ENCODE results near the gene F2.

F2 gene

DNA sequence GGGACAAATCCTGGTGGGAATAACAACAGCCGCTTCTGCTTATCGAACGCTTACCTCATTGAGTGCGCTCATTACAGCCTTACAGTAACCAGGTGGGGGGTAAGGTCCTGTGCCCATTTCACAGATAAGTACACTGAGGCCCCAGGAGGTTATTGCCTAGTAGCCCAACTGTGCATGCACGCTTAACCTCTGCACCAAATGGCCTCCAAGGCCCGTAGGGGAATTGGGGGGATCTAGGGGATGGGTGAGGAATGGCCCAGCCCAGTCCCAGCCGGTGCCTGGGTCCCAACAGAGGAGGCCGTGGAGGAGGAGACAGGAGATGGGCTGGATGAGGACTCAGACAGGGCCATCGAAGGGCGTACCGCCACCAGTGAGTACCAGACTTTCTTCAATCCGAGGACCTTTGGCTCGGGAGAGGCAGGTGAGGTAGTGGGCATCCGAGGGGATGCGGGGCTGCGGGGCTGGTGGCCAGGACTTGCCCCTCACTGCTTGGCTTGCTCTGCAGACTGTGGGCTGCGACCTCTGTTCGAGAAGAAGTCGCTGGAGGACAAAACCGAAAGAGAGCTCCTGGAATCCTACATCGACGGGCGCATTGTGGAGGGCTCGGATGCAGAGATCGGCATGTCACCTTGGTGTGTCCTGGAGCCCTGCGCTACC lies 7.3 kb downstream of the F2 start:
- no peaks in the 10 kb centered on the region for H3K36me3 ChIP-seq (ENCODE audit: control insufficient read depth, insufficient read depth, low read length)
- no peak overlapping the region for H3K4me3 ChIP-seq (ENCODE audit: insufficient read depth, low read depth, low read length)
- no peaks in the 10 kb centered on the region for H3K27me3 ChIP-seq (ENCODE audit: control insufficient read depth, insufficient read depth, low read length, poor library complexity, severe bottlenecking)
- WGBS, 2 experiments = 95% methylated on average over 26 of the region's 26 CpGs
- H3K27ac ChIP-seq (ENCODE audit: insufficient read depth, low read depth, low read length, poor library complexity, severe bottlenecking) = no peak overlapping the region
- no peaks in the 10 kb centered on the region for H3K4me1 ChIP-seq (ENCODE audit: control insufficient read depth, insufficient read depth, low read length)
- no peaks in the 10 kb centered on the region for H3K9me3 ChIP-seq (ENCODE audit: control insufficient read depth, low read length)

DNA sequence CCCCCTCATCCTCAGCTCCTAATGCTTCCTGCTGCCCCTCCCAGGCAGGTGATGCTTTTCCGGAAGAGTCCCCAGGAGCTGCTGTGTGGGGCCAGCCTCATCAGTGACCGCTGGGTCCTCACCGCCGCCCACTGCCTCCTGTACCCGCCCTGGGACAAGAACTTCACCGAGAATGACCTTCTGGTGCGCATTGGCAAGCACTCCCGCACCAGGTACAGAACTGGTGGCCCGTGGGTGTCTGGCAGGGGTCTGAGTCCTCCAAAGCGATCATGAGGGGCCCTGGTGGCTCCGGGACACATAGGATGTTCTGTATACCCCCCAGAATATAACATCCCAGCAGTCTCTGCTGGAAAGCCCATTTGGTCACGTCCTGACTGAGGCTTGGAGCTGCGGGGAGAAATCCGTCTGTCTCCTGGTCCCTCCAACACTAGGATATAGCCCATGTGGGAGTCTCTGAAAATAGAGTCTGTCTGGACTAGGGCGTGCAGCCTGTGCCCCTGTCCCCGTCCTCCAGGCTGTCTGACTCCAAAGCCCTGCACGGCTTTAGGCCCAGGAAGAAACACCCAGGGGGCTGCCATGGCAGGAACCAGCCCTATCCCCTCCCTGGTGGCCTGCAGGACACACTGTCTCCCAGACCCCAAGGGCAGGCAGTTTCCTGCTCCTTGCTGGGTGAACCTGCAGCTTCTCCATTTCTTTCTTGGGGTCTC lies 9.1 kb downstream of the F2 start:
- H3K27ac ChIP-seq (ENCODE audit: insufficient read depth, low read depth, low read length, poor library complexity, severe bottlenecking) = no peak overlapping the region
- H3K4me3 ChIP-seq (ENCODE audit: insufficient read depth, low read depth, low read length) = no peak overlapping the region
- H3K4me1 ChIP-seq (ENCODE audit: control insufficient read depth, insufficient read depth, low read length) = no peaks in the 10 kb centered on the region
- 93 to 95% methylated on average over 17 of the region's 17 CpGs for WGBS, 2 experiments
- H3K36me3 ChIP-seq (ENCODE audit: control insufficient read depth, insufficient read depth, low read length) = no peaks in the 10 kb centered on the region
- H3K27me3 ChIP-seq (ENCODE audit: control insufficient read depth, insufficient read depth, low read length, poor library complexity, severe bottlenecking) = no peaks in the 10 kb centered on the region
- no peaks in the 10 kb centered on the region for H3K9me3 ChIP-seq (ENCODE audit: control insufficient read depth, low read length)

DNA sequence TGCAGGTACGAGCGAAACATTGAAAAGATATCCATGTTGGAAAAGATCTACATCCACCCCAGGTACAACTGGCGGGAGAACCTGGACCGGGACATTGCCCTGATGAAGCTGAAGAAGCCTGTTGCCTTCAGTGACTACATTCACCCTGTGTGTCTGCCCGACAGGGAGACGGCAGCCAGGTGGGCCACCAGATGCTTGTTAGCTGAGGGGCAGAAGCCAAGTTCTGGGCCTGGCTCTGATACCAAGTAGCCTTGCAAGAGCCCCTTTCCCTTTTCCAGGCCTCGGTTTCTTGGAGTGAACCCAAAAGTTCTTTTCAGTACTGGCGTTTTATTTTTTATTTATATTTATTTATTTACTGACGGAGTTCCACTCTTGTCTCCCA lies 9.6 kb downstream of the F2 start:
- no peaks in the 10 kb centered on the region for H3K36me3 ChIP-seq (ENCODE audit: control insufficient read depth, insufficient read depth, low read length)
- WGBS, 2 experiments = 91 to 95% methylated on average over 8 to 9 of the region's 9 CpGs
- H3K9me3 ChIP-seq (ENCODE audit: control insufficient read depth, low read length) = no peaks in the 10 kb centered on the region

DNA sequence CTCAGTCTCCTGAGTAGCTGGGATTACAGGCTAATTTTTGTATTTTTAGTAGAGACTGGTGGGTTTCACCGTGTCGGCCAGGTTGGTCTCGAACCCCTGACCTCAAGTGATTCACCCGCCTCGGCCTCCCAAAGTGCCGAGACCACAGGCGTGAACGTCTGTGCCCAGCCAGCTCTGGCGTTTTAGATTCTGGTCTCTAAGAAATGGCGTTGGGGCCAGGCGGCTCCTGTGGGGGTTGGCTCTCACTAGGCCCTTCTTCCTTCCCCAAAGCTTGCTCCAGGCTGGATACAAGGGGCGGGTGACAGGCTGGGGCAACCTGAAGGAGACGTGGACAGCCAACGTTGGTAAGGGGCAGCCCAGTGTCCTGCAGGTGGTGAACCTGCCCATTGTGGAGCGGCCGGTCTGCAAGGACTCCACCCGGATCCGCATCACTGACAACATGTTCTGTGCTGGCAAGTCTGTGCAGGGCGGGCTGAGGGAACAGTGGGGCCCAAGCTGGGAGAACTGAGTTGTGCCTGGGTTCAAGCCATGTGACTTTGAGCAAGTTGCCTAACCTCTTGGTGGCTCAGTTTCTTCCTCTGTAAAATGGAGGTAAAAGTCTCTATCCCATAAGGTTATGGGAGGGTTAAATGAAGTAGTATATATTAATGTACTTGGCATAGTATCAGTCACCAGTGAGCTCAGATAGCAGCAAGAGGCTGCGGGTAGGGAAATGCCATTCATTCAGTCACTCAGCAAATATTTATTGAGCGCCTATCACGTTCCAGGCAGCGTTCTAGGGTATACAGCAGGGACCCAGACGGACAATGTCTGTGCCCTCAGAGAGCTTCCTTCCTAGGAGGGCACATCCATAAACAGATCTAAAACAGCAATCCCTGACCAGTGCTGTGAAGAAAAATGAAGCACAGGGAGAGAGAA lies 10.4 kb downstream of the F2 start:
- H3K36me3 ChIP-seq (ENCODE audit: control insufficient read depth, insufficient read depth, low read length) = no peaks in the 10 kb centered on the region
- no peak overlapping the region for H3K27ac ChIP-seq (ENCODE audit: insufficient read depth, low read depth, low read length, poor library complexity, severe bottlenecking)
- H3K27me3 ChIP-seq (ENCODE audit: control insufficient read depth, insufficient read depth, low read length, poor library complexity, severe bottlenecking) = no peaks in the 10 kb centered on the region
- no peaks in the 10 kb centered on the region for H3K9me3 ChIP-seq (ENCODE audit: control insufficient read depth, low read length)
- no peaks in the 10 kb centered on the region for H3K4me1 ChIP-seq (ENCODE audit: control insufficient read depth, insufficient read depth, low read length)
- H3K4me3 ChIP-seq (ENCODE audit: insufficient read depth, low read depth, low read length) = no peak overlapping the region
- WGBS, 2 experiments = 91 to 93% methylated on average over 24 of the region's 24 CpGs

More for the DNA sequence above, 9.6 kb downstream of the F2 start:
- H3K4me3 ChIP-seq (ENCODE audit: insufficient read depth, low read depth, low read length) = no peak overlapping the region
- H3K27me3 ChIP-seq (ENCODE audit: control insufficient read depth, insufficient read depth, low read length, poor library complexity, severe bottlenecking) = no peaks in the 10 kb centered on the region
- H3K4me1 ChIP-seq (ENCODE audit: control insufficient read depth, insufficient read depth, low read length) = no peaks in the 10 kb centered on the region
- H3K27ac ChIP-seq (ENCODE audit: insufficient read depth, low read depth, low read length, poor library complexity, severe bottlenecking) = no peak overlapping the region

DNA sequence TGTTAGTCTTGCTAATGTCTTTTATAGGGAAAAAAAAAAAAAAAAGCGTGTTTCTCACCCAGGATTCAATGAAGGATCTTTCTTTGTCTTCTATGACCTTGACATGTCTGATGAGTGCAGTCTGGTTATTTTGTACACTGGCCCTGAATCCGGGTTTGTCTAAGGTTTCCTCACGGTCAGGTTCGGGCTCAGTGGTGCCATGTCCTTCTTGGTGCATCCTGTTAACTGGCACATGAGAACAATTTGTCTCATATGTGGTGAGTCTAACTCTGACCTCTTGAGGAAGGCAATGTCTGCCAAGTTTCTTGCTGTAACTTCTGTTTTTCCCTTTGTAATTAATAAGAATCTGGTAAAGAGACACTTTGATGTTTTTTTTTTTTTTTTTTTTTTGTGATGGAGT lies 12.5 kb downstream of the F2 start:
- no peak overlapping the region for H3K27ac ChIP-seq (ENCODE audit: insufficient read depth, low read depth, low read length, poor library complexity, severe bottlenecking)
- WGBS, 2 experiments = 94% methylated on average over 4 of the region's 4 CpGs
- no peaks in the 10 kb centered on the region for H3K27me3 ChIP-seq (ENCODE audit: control insufficient read depth, insufficient read depth, low read length, poor library complexity, severe bottlenecking)
- H3K36me3 ChIP-seq (ENCODE audit: control insufficient read depth, insufficient read depth, low read length) = no peaks in the 10 kb centered on the region
- H3K4me3 ChIP-seq (ENCODE audit: insufficient read depth, low read depth, low read length) = no peak overlapping the region
- no peaks in the 10 kb centered on the region for H3K4me1 ChIP-seq (ENCODE audit: control insufficient read depth, insufficient read depth, low read length)
- H3K9me3 ChIP-seq (ENCODE audit: control insufficient read depth, low read length) = no peaks in the 10 kb centered on the region

DNA sequence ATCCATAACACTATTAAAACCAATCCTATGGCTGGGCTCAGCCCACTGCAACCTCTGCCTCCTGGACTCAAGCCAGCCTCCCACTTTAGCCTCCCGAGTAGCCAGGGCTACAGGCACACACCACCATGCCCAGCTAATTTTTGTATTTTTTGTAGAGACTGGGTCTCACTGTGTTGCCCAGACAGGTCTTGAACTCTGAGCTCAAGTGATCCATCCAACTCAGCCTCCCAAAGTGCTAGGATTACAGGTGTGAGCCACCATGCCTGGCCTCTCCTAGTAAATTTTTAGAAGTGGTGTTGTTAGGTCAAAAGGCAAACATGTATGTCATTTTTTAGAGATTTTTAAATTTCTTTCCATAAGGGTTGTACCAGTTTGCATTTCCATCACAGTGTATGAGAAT lies 14.2 kb downstream of the F2 start:
- Histone ChIP-seq H3K27me3 (ENCODE audit: control insufficient read depth, insufficient read depth, low read length, poor library complexity, severe bottlenecking) (no peaks in the 10 kb centered on the region), H3K4me1 (ENCODE audit: control insufficient read depth, insufficient read depth, low read length) (no peaks in the 10 kb centered on the region), H3K36me3 (ENCODE audit: control insufficient read depth, insufficient read depth, low read length) (no peaks in the 10 kb centered on the region), H3K27ac (ENCODE audit: insufficient read depth, low read depth, low read length, poor library complexity, severe bottlenecking) (no peak overlapping the region), H3K9me3 (ENCODE audit: control insufficient read depth, low read length) (no peaks in the 10 kb centered on the region), H3K4me3 (ENCODE audit: insufficient read depth, low read depth, low read length) (no peak overlapping the region)
- WGBS, 2 experiments = 65 to 92% methylated on average over 1 of the region's 1 CpG

DNA sequence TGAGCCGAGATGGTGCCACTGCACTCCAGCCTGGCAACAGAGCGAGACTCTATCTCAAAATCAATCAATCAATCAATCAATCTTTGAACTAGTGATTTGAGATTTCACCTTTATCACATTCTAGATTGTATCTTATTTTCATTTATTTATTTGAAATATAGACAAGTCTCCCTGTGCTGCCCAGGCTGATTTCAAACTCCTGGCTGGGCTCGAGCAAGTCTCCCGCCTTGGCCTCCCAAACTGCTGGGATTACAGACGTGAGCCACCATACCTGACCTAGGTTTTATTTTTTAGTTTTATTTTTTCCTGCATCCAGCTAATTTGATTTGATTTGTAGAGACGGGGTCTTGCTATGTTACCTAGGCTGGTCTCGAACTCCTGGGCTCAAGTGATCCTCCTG lies 17.1 kb downstream of the F2 start:
- Histone ChIP-seq H3K9me3 (ENCODE audit: control insufficient read depth, low read length) (no peaks in the 10 kb centered on the region), H3K4me1 (ENCODE audit: control insufficient read depth, insufficient read depth, low read length) (no peaks in the 10 kb centered on the region), H3K36me3 (ENCODE audit: control insufficient read depth, insufficient read depth, low read length) (no peaks in the 10 kb centered on the region), H3K27ac (ENCODE audit: insufficient read depth, low read depth, low read length, poor library complexity, severe bottlenecking) (no peak overlapping the region), H3K4me3 (ENCODE audit: insufficient read depth, low read depth, low read length) (no peak overlapping the region), H3K27me3 (ENCODE audit: control insufficient read depth, insufficient read depth, low read length, poor library complexity, severe bottlenecking) (no peaks in the 10 kb centered on the region)
- 91 to 95% methylated on average over 7 of the region's 7 CpGs for WGBS, 2 experiments

DNA sequence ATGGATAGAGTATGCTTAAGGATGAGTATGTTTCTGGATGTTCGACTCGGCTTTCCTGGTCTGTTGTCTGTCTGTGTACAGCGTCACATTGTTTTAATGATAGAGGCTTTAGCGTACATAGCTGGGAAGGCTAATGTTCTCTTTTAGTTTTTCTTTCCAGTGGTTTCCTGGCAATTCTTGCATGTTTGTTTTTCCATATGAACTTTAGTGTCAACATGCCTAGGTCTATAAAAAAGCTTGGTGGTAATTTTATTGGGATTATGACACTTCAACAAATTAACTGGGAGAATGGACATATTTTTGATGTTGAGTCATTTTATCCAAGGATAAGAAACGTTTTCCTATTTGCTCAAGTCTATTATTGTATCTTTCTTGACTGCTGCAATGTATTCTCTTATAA lies 17.6 kb downstream of the F2 start:
- Histone ChIP-seq H3K4me1 (ENCODE audit: control insufficient read depth, insufficient read depth, low read length) (no peaks in the 10 kb centered on the region), H3K36me3 (ENCODE audit: control insufficient read depth, insufficient read depth, low read length) (peaks cover under 1% of the 10 kb centered on the region), H3K4me3 (ENCODE audit: insufficient read depth, low read depth, low read length) (no peak overlapping the region), H3K9me3 (ENCODE audit: control insufficient read depth, low read length) (no peaks in the 10 kb centered on the region), H3K27me3 (ENCODE audit: control insufficient read depth, insufficient read depth, low read length, poor library complexity, severe bottlenecking) (no peaks in the 10 kb centered on the region), H3K27ac (ENCODE audit: insufficient read depth, low read depth, low read length, poor library complexity, severe bottlenecking) (no peak overlapping the region)
- 88 to 92% methylated on average over 5 of the region's 5 CpGs for WGBS, 2 experiments

DNA sequence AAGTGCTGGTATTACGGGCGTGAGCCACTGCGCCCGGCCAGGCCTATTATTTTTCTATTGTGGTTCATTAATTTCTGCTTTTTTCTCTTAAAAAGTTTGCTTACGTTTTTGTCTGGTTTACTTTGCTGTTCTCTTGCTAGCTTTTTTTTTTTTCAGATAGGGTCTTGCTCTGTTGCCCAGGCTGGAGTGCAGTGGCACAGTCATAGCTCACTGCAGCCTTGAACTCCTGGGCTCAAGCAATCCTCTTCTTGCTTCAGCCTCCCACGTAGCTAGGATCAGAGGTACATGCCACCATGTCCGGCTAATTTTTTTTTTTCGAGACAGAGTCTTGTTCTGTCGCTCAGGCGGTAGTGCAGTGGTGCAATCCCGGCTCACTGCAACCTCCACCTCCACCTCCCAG lies 18.7 kb downstream of the F2 start:
- H3K4me3 ChIP-seq (ENCODE audit: insufficient read depth, low read depth, low read length) = no peak overlapping the region
- H3K9me3 ChIP-seq (ENCODE audit: control insufficient read depth, low read length) = no peaks in the 10 kb centered on the region
- H3K36me3 ChIP-seq (ENCODE audit: control insufficient read depth, insufficient read depth, low read length) = peaks cover 11% of the 10 kb centered on the region
- H3K27me3 ChIP-seq (ENCODE audit: control insufficient read depth, insufficient read depth, low read length, poor library complexity, severe bottlenecking) = no peaks in the 10 kb centered on the region
- 94 to 95% methylated on average over 11 of the region's 11 CpGs for WGBS, 2 experiments
- no peak overlapping the region for H3K27ac ChIP-seq (ENCODE audit: insufficient read depth, low read depth, low read length, poor library complexity, severe bottlenecking)
- H3K4me1 ChIP-seq (ENCODE audit: control insufficient read depth, insufficient read depth, low read length) = no peaks in the 10 kb centered on the region

DNA sequence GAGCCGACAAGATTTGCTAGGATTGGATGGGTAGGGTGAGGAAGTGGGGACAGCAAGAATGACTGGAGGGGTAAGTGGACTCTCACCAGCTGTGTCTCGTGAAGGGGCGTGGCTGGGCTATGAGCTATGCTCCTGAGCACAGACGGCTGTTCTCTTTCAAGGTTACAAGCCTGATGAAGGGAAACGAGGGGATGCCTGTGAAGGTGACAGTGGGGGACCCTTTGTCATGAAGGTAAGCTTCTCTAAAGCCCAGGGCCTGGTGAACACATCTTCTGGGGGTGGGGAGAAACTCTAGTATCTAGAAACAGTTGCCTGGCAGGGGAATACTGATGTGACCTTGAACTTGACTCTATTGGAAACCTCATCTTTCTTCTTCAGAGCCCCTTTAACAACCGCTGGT lies 19.9 kb downstream of the F2 start:
- Histone ChIP-seq H3K27me3 (ENCODE audit: control insufficient read depth, insufficient read depth, low read length, poor library complexity, severe bottlenecking) (no peaks in the 10 kb centered on the region), H3K36me3 (ENCODE audit: control insufficient read depth, insufficient read depth, low read length) (peaks cover 23% of the 10 kb centered on the region), H3K4me3 (ENCODE audit: insufficient read depth, low read depth, low read length) (no peak overlapping the region), H3K9me3 (ENCODE audit: control insufficient read depth, low read length) (no peaks in the 10 kb centered on the region), H3K27ac (ENCODE audit: insufficient read depth, low read depth, low read length, poor library complexity, severe bottlenecking) (no peak overlapping the region), H3K4me1 (ENCODE audit: control insufficient read depth, insufficient read depth, low read length) (no peaks in the 10 kb centered on the region)
- WGBS, 2 experiments = 75 to 80% methylated on average over 6 of the region's 6 CpGs

Measured in ectodermal cell (in vitro differentiated cells).